LNCAP (cell line): ENCODE results near the gene NGB.

Source experiments
- CTCF ChIP-seq: fragments of 450-650 bp; IDR thresholded peaks from 2 replicates; pipeline ENCODE4 v1.5.1; 2017; ENCODE audit warnings: mild to moderate bottlenecking

Gene NGB

GRCh38 chr14:77284466-77284865 is 13.5 kb upstream of the NGB start:
- no peak for TF ChIP-seq CTCF

- TF ChIP-seq CTCF, result no peak
Observed at GRCh38 chr14:77284066-77284465, 13.1 kb upstream of the NGB start.

- TF ChIP-seq CTCF, result no peak
Observed at GRCh38 chr14:77281852-77282410, 10.9 kb upstream of the NGB start.

- no peak for TF ChIP-seq CTCF
Observed at GRCh38 chr14:77279719-77280118, 8.7 kb upstream of the NGB start.

- no peak for TF ChIP-seq CTCF
Observed at GRCh38 chr14:77278461-77279230, 7.6 kb upstream of the NGB start.

- no peak for TF ChIP-seq CTCF
Observed at GRCh38 chr14:77276959-77277358, 6.0 kb upstream of the NGB start.

- no peak for TF ChIP-seq CTCF
Observed at GRCh38 chr14:77276295-77276935, 5.4 kb upstream of the NGB start.
